ENCODE measurements around the gene SGTA.

DNA sequence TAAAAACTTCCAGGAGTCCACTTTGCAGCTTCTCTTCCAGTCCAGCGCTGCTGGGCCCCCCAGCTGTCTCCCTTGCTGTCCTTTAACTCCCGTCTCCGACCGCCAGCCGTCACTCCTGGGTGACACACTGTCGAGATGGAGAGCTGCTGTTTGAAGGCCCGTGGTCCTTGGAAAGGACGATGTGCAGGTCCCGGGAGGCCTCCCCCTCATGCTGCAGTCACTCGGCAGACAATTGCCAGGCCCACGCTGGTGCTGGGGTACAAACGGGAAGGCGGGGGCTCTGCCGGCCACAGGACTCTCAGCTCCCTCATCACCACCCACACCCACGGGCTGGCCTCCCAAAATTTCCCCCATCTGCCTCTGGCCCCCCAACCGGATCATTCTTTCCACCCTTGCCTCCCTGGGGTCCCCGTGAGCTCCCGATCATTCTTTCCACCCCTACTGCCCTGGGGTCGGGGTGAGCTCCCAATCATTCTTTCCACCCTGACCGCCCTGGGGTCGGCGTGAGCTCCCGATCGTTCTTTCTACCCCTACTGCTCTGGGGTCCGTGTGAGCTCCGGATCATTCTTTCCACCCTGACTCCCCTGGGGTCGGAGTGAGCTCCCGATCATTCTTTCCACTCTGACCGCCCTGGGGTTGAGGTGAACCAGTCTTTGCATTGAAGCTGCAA, 20.5 kb upstream of the SGTA start:
- no peak for TF ChIP-seq RBBP5 (IDR thresholded peaks at IDR 0.05; ENCODE audit: borderline replicate concordance, low read depth, low read length)
- TF ChIP-seq GABPA (IDR thresholded peaks at IDR 0.05; ENCODE audit: borderline replicate concordance, insufficient read depth, low read length), result no peak
- no peak for TF ChIP-seq FOSL1 (IDR thresholded peaks at IDR 0.05; ENCODE audit: insufficient read depth, low read depth, low read length)
- TF ChIP-seq TAF1 (IDR thresholded peaks at IDR 0.05; ENCODE audit: low read depth, low read length), result no peak
- no peak for TF ChIP-seq RAD21 (IDR thresholded peaks at IDR 0.05 in 1 of 2, conservative IDR thresholded peaks at IDR 0.05 in 1 of 2; ENCODE audit: low read depth in 2 of 2, low read length in 2 of 2)
- TF ChIP-seq EZH2 (IDR thresholded peaks at IDR 0.05; ENCODE audit: low read depth, low read length, severe bottlenecking), result no peak

Data from H1 (cell line).